ENCODE measurements around the gene PCDH9.
A peak's percentile ranks its signal among the peaks of the same experiment; 100 is the strongest.
"Not testable (repeated sequence)": the region's sequence is repeated elsewhere in the genome, so short reads cannot be mapped to it uniquely, and the experiment has no call there.

PCDH9 gene

DNA sequence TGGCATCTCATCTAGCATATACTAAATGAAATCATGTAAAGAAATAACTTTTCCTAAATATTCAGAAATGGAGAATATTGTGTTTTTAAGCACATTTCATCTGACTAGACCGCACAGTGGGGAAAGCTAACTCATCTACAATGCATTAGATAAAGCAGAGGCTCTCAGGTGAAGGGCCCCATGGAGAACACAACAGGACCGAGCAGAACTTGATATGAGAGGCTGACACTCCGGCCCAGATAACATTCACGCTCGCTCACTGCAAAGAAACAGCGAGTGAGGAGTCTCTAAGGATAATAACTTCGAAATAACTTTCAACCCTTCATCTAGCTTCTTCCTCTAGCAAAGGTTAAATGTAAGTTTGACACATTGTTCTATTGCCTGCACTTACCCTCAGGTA lies 130.6 kb downstream of the PCDH9 start:
- Histone ChIP-seq H3K4me2 (ENCODE audit: low read depth, low read length, poor library complexity, severe bottlenecking) (no peak overlapping the region), H2AFZ (ENCODE audit: low read length) (no peak overlapping the region)

DNA sequence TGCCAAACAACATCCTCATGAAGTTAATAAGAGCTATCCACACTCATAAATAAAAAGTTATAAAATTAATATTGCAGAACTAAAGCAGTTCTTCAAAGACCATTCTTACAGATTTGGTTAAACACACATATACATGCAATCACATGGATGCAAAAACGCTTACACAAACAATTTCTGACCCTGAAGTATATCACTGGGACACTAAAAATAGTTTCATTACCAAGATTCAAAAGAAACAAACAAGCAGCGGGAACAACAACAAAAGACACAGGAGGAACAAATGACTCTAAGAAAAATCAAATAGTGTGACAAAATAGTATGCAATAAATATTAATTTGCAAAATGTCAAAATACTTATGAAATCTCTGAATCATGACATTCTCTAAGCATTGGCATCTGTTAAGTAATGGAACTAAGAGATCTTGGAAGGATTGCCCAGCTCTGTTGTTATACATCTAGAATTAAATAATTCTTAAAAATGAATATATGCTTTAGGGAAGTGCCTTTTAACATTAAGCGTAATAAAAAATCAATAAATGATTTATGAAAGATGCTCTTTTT lies 132.2 kb downstream of the PCDH9 start:
- H3K4me1 ChIP-seq (ENCODE audit: insufficient read depth, low read length, poor library complexity, severe bottlenecking), result no peaks in the 10 kb centered on the region
- H3K9ac ChIP-seq (ENCODE audit: low read depth, low read length, poor library complexity, severe bottlenecking), result no peak overlapping the region
- no peaks in the 10 kb centered on the region for H3K27me3 ChIP-seq (ENCODE audit: insufficient read depth, low read length, poor library complexity, severe bottlenecking)
- H3K4me3 ChIP-seq (ENCODE audit: low read length, poor library complexity, severe bottlenecking), result no peak overlapping the region
- H3K9me3 ChIP-seq (ENCODE audit: insufficient read depth, low read depth, low read length), result no peaks in the 10 kb centered on the region
- no peaks in the 10 kb centered on the region for H3K9me2 ChIP-seq (replicated peaks; ENCODE audit: low read depth, low read length)
- H3F3A ChIP-seq (ENCODE audit: low read depth), result no peaks in the 10 kb centered on the region
- no peak overlapping the region for H3K4me2 ChIP-seq (ENCODE audit: low read depth, low read length, poor library complexity, severe bottlenecking)
- no peaks in the 10 kb centered on the region for H3K36me3 ChIP-seq (ENCODE audit: insufficient read depth, low read length)
- no peaks in the 10 kb centered on the region for H4K20me1 ChIP-seq (ENCODE audit: insufficient read depth, low read length, poor library complexity, severe bottlenecking)
- H3K79me2 ChIP-seq (ENCODE audit: insufficient read depth, low read length), result no peaks in the 10 kb centered on the region
- TF ChIP-seq, protein P1, sequence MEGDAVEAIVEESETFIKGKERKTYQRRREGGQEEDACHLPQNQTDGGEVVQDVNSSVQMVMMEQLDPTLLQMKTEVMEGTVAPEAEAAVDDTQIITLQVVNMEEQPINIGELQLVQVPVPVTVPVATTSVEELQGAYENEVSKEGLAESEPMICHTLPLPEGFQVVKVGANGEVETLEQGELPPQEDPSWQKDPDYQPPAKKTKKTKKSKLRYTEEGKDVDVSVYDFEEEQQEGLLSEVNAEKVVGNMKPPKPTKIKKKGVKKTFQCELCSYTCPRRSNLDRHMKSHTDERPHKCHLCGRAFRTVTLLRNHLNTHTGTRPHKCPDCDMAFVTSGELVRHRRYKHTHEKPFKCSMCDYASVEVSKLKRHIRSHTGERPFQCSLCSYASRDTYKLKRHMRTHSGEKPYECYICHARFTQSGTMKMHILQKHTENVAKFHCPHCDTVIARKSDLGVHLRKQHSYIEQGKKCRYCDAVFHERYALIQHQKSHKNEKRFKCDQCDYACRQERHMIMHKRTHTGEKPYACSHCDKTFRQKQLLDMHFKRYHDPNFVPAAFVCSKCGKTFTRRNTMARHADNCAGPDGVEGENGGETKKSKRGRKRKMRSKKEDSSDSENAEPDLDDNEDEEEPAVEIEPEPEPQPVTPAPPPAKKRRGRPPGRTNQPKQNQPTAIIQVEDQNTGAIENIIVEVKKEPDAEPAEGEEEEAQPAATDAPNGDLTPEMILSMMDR (conservative IDR thresholded peaks at IDR 0.05; ENCODE audit: low read length), result no peak
- no peak for TF ChIP-seq EZH2phosphoT487 (IDR thresholded peaks at IDR 0.05; ENCODE audit: borderline replicate concordance)
- H2AFZ ChIP-seq (ENCODE audit: low read length), result no peak overlapping the region

More for the DNA sequence above, 130.6 kb downstream of the PCDH9 start:
- TF ChIP-seq, protein P1 (conservative IDR thresholded peaks at IDR 0.05; ENCODE audit: low read length), result no peak
- TF ChIP-seq EZH2phosphoT487 (IDR thresholded peaks at IDR 0.05; ENCODE audit: borderline replicate concordance), result no peak
- no peaks in the 10 kb centered on the region for H3F3A ChIP-seq (ENCODE audit: low read depth)
- H4K20me1 ChIP-seq (ENCODE audit: insufficient read depth, low read length, poor library complexity, severe bottlenecking), result no peaks in the 10 kb centered on the region
- H3K79me2 ChIP-seq (ENCODE audit: insufficient read depth, low read length), result no peaks in the 10 kb centered on the region
- H3K9ac ChIP-seq (ENCODE audit: low read depth, low read length, poor library complexity, severe bottlenecking), result no peak overlapping the region
- H3K36me3 ChIP-seq (ENCODE audit: insufficient read depth, low read length), result no peaks in the 10 kb centered on the region
- H3K4me3 ChIP-seq (ENCODE audit: low read length, poor library complexity, severe bottlenecking), result no peak overlapping the region
- no peaks in the 10 kb centered on the region for H3K9me3 ChIP-seq (ENCODE audit: insufficient read depth, low read depth, low read length)
- H3K4me1 ChIP-seq (ENCODE audit: insufficient read depth, low read length, poor library complexity, severe bottlenecking), result no peaks in the 10 kb centered on the region
- no peaks in the 10 kb centered on the region for H3K9me2 ChIP-seq (replicated peaks; ENCODE audit: low read depth, low read length)
- H3K27me3 ChIP-seq (ENCODE audit: insufficient read depth, low read length, poor library complexity, severe bottlenecking), result no peaks in the 10 kb centered on the region

- not testable (repeated sequence) for H3K79me2 ChIP-seq (ENCODE audit: insufficient read depth, low read length); H3K4me1 ChIP-seq (ENCODE audit: insufficient read depth, low read length, poor library complexity, severe bottlenecking); H3K36me3 ChIP-seq (ENCODE audit: insufficient read depth, low read length); H3K9me2 ChIP-seq (replicated peaks; ENCODE audit: low read depth, low read length); H3K9me3 ChIP-seq (ENCODE audit: insufficient read depth, low read depth, low read length); H3K4me2 ChIP-seq (ENCODE audit: low read depth, low read length, poor library complexity, severe bottlenecking); H3K27me3 ChIP-seq (ENCODE audit: insufficient read depth, low read length, poor library complexity, severe bottlenecking); H4K20me1 ChIP-seq (ENCODE audit: insufficient read depth, low read length, poor library complexity, severe bottlenecking); H3F3A ChIP-seq (ENCODE audit: low read depth); H3K9ac ChIP-seq (ENCODE audit: low read depth, low read length, poor library complexity, severe bottlenecking); H2AFZ ChIP-seq (ENCODE audit: low read length); H3K4me3 ChIP-seq (ENCODE audit: low read length, poor library complexity, severe bottlenecking)
These were observed 133.2 kb downstream of the PCDH9 start for GRCh38 chr13:67096893-67097292.

DNA sequence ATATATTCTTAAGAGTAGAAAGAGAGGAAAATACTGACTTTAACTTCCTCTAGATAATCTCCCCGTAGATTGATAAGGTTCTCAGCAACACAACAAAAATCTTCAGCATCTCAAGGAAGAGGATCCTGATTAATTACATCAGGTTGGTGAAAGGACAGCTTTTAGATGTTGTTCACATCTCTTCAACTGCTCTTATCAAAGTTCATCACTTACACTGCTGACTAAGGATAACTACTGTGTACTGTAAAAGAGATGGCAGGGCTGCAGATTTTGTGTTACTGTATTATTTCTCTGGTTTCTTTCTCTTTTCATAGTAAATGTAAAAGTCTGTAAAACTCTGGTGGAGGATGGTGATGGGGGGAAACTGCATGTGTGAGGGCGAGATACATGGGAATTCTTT lies 133.7 kb downstream of the PCDH9 start:
- no peaks in the 10 kb centered on the region for H3K36me3 ChIP-seq (ENCODE audit: insufficient read depth, low read length)
- no peak overlapping the region for H3K4me2 ChIP-seq (ENCODE audit: low read depth, low read length, poor library complexity, severe bottlenecking)
- TF ChIP-seq, protein P1 (conservative IDR thresholded peaks at IDR 0.05; ENCODE audit: low read length), result no peak
- no peak for TF ChIP-seq EZH2phosphoT487 (IDR thresholded peaks at IDR 0.05; ENCODE audit: borderline replicate concordance)
- H3K79me2 ChIP-seq (ENCODE audit: insufficient read depth, low read length), result no peaks in the 10 kb centered on the region
- no peaks in the 10 kb centered on the region for H3K9me2 ChIP-seq (replicated peaks; ENCODE audit: low read depth, low read length)
- H4K20me1 ChIP-seq (ENCODE audit: insufficient read depth, low read length, poor library complexity, severe bottlenecking), result no peaks in the 10 kb centered on the region
- H3F3A ChIP-seq (ENCODE audit: low read depth), result no peaks in the 10 kb centered on the region
- no peaks in the 10 kb centered on the region for H3K4me1 ChIP-seq (ENCODE audit: insufficient read depth, low read length, poor library complexity, severe bottlenecking)
- no peak overlapping the region for H3K9ac ChIP-seq (ENCODE audit: low read depth, low read length, poor library complexity, severe bottlenecking)
- H2AFZ ChIP-seq (ENCODE audit: low read length), result 0 out of 2 replicates have a peak overlapping the region, but pooled peaks have one; percentile 3
- H3K4me3 ChIP-seq (ENCODE audit: low read length, poor library complexity, severe bottlenecking), result no peak overlapping the region
- H3K27me3 ChIP-seq (ENCODE audit: insufficient read depth, low read length, poor library complexity, severe bottlenecking), result no peaks in the 10 kb centered on the region
- H3K9me3 ChIP-seq (ENCODE audit: insufficient read depth, low read depth, low read length), result no peaks in the 10 kb centered on the region

Measured in Loucy (cell line).